Raji (cell line): ENCODE results near the gene ELN.

Experiments used
- POLR2A ChIP-seq: IDR thresholded peaks from 2 replicates; pipeline ENCODE4 v1.6.1; 2011; ENCODE audit warnings: low read depth, low read length, control low read depth; ENCODE audit not compliant: insufficient read depth

Gene ELN

GRCh38 chr7:73995330-73995729 lies 32.6 kb upstream of the ELN start:
- TF ChIP-seq POLR2A, result no peak

GRCh38 chr7:73995821-73996511 lies 32.0 kb upstream of the ELN start:
- TF ChIP-seq POLR2A, result no peak

GRCh38 chr7:73997056-73997455 lies 30.9 kb upstream of the ELN start:
- TF ChIP-seq POLR2A, result no peak

- no peak for TF ChIP-seq POLR2A
Measured at GRCh38 chr7:73999664-74000435, 28.1 kb upstream of the ELN start.

GRCh38 chr7:74000489-74001149 lies 27.4 kb upstream of the ELN start:
- no peak for TF ChIP-seq POLR2A

GRCh38 chr7:74001150-74001494 lies 26.9 kb upstream of the ELN start:
- TF ChIP-seq POLR2A, result no peak

GRCh38 chr7:74002474-74003017 lies 25.4 kb upstream of the ELN start:
- no peak for TF ChIP-seq POLR2A

GRCh38 chr7:74003621-74004020 lies 24.4 kb upstream of the ELN start:
- TF ChIP-seq POLR2A, result no peak

- TF ChIP-seq POLR2A, result no peak
Measured at GRCh38 chr7:74006032-74006431, 21.9 kb upstream of the ELN start.

- no peak for TF ChIP-seq POLR2A
Measured at GRCh38 chr7:74006451-74007241, 21.3 kb upstream of the ELN start.

GRCh38 chr7:74007242-74007567 lies 20.8 kb upstream of the ELN start:
- TF ChIP-seq POLR2A, result no peak

- no peak for TF ChIP-seq POLR2A
Measured at GRCh38 chr7:74008687-74009086, 19.3 kb upstream of the ELN start.

GRCh38 chr7:74009719-74010118 lies 18.3 kb upstream of the ELN start:
- no peak for TF ChIP-seq POLR2A

GRCh38 chr7:74010407-74010806 lies 17.6 kb upstream of the ELN start:
- no peak for TF ChIP-seq POLR2A

GRCh38 chr7:74012842-74013249 lies 15.1 kb upstream of the ELN start:
- no peak for TF ChIP-seq POLR2A
